Stimulated activated naive CD8-positive, alpha-beta T cell treated with anti-CD3 and anti-CD28 coated beads, Interleukin-15, Interleukin-2, amounts not matched to agents 100 U/mL and 50 U/mL, for 24 hours (primary cell): ENCODE data around the gene TSHZ2.
"Not testable (repeated sequence)": the region's sequence is repeated elsewhere in the genome, so short reads cannot be mapped to it uniquely, and the experiment has no call there.

Experiments
- ATAC-seq: fragments of 150-1000 bp; cut with Tn5 transposase; one replicate; pipeline ENCODE4 v1.10.0; 2021
- DNase-seq: peaks from one replicate; pipeline ENCODE4 v3.0.0; 2021

The TSHZ2 gene

GRCh38 chr20:52964131-52964530 is 8.0 kb upstream of the TSHZ2 start:
- ATAC-seq: no peak
- no peak for DNase-seq

- ATAC-seq: no peak
- no peak for DNase-seq
These were observed 6.8 kb upstream of the TSHZ2 start for GRCh38 chr20:52965380-52965779.

DNA sequence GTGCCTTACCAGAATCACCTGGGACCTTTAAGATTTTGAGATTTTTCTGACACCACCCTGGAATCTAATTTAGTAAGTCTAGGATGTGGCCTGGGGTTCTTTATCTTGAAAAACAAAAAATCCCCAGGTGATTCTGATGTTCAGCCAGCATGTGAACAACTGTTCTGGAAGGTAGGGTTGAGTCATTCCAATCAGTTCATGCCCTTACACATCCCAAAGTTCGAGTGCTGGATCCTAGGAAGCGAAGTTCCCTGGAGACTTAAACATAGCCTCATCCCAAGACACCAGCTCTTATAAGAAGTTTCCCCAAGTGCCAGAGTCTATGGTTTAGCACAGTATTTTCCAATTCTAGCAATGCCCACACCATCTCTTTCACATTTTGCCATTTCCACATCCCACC is 6.3 kb upstream of the TSHZ2 start:
- ATAC-seq (no peak), DNase-seq (no peak)

DNA sequence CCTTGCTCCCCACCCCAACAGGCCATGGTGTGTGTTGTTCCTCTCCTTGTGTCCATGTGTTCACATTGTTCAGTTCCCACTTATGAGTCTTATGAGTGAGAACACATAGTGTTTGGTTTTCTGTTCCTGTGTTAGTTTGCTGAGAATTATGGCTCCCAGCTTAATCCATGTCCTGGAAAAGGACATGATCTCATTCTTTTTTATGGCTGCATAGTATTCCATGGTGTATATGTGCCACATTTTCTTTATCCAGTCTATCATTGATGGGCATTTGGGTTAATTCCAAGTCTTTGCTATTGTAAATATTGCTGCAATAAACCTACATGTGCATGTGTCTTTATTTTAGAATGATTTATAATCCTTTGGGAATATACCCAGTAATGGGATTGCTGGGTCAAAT is 5.6 kb upstream of the TSHZ2 start:
- ATAC-seq, DNase-seq: not testable (repeated sequence)

DNA sequence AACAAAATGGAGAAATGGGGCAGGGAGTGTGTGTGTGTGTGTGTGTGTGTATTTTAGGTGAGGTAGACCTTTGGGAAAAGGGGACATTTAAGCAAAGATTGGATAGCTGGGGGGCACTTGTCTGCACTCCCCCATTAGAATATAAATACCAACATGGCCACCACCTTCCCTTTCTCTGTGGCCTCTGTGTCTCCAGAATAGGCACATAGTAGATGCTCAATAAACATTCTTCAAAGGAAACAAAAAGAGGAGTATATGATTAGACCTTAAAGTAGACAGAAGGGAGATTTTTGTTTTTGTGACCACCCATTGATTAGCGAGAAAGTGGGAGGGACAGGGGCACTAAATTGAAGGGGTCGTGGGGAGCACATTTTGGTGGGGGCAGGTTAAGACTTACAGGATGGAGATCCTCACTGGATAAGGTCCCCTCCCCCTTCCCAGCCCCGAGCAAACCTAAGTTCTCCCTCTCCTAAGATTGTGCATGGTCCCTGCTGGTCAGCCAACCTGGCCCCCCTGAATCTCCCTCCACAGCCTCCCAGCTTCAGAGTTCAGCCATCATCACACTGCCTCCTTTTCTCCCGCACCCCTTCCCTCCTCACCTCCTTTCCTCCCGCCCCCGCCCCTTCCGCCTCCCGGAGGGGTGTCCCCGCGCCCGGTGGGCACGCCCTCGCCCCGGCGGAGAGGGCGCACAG is 514 bp upstream of the TSHZ2 start:
- no peak for DNase-seq
- no peak for ATAC-seq

DNA sequence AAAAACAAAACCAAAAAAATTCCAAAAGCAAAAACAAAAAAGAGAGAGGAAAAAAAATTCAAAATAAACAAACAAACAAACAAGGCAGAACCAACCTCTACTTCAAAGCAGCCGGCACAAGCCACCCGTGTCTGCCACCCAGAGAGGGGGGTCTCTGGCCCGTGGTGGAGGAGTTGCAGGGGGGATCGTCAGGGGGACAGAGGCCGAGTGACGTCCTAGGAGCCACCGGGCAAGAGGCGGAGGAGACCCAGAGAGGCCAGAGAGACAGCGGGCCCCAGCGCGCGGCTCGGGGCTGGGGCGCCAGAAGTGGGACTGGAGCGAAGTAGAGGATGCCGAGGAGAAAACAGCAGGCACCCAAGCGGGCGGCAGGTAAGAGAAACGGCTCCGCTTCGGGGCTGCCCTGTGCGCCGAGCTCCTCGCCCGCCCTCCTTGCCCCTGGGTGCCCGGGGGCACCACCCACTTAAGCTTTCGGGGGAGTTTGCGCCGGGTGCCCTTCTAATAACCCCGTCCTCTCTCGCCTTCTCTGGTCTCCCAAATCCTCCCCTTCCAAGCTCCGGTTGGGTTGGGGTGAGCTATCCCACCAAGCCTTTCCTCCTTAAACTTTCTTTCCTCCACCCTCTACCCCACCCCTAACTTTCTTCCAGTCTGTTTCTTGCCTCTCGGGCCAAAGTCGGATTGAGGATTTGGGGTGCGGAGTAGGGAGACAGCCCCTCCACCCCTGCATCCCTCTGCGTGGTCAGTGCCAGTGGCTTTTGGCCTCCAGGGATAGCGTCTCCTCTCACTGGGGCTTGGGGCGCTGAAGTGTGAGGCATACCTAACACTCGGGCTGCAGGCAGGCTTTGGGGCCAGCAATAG is 1.0 kb downstream of the TSHZ2 start:
- DNase-seq: peak; percentile 27
- ATAC-seq: peak; percentile 41

- peak; percentile 57 for ATAC-seq
- DNase-seq: no peak
These were observed 2.0 kb downstream of the TSHZ2 start for GRCh38 chr20:52974179-52974594.

GRCh38 chr20:52975029-52975732 is 3.0 kb downstream of the TSHZ2 start:
- DNase-seq (no peak), ATAC-seq (no peak)

DNA sequence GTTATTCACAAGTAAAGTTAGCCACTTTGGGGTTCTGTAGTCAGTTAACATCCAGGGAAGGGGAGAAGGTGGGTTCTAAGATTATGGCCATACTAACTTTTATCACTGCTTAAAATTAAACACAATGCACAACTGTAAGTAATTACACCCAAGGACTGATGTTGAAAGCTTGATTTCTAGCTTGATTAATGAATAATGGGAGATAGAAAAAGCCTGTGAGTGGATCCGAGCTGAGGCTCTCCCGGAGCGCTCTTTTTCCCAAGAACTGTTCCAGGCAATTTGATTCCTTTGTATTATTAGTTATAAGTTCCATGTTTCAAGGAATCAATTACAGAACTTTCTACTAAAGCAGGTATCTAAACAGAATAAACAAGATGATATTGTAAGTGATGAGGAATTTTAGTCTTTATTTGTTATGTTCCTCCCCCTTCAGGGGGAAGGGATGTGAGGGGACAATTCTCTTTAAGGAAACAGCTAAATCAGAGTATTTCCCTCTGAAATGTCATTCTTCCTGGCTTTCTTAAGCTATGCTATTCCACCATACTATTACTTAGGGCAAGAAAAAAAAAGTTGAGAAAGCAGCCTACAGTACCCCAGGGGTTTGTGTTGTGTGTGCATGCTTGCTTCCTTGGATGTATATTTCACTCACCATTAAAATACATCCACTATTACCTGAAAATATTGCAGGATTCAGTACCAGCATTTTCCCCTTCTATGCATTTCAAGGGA is 3.8 kb downstream of the TSHZ2 start:
- DNase-seq: no peak
- ATAC-seq: no peak

- ATAC-seq: no peak
These were observed 6.7 kb downstream of the TSHZ2 start for GRCh38 chr20:52978851-52979250.

GRCh38 chr20:52981051-52981450 is 8.9 kb downstream of the TSHZ2 start:
- no peak for ATAC-seq
- DNase-seq: no peak

More at GRCh38 chr20:52978851-52979250, 6.7 kb downstream of the TSHZ2 start:
- no peak for DNase-seq

- DNase-seq (no peak), ATAC-seq (no peak)
These were observed 11.7 kb downstream of the TSHZ2 start for GRCh38 chr20:52983726-52984450.

DNA sequence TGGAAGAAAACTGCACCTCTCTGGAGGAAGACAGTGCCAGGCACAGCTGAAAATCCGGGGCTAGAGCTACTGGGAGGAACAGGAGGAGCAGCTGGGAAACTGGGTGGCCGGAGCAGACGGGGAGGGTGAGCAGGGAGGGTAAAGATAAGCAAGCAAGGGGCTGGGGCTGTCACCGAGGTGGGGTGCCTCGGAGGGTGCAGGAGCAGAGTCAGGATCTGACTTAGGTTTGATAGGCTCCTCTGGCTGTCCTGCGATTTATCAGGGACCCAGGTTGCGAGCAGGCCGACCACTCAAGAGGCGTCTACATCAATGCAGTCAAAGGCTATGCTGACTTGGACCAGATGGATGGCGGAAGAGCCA is 12.3 kb downstream of the TSHZ2 start:
- DNase-seq (no peak), ATAC-seq (no peak)

DNA sequence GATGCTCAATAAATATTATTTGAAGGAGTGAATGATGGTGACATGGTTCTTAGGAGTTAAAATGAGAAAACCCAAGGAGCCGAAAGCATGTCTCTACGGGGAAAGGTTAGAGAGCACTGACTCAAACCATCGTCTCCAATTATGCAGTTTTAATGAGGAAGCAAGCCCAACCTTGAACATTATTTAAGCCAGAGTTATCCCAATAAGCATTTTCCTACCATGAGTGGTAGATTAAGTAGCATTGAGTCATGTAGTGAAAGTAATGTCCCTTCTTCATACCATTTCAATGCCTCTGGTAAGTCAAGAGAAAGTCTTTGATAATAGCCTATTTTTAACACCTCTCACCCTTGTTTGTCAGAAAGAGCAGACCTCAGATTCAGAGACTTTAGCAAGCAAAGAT is 13.5 kb downstream of the TSHZ2 start:
- DNase-seq: no peak
- no peak for ATAC-seq

DNA sequence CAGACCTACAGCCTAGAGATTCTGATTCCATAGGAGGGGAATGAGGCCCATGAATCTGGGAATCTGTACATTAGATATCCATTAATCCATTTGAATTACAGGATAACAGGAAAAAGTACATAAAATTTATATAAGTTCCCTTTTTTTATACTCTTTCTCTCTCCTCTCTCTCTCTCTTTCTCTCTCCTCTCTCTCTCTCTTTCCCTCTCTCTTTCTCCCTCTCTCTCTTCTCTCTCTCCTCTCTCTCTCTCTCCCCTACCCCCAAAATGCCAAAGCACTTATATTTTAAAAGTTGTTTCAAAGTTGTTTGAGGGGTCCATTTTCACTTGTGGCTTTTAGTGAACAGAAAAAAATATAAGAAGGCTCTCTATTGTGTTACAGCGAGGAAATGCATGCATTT is 15.1 kb downstream of the TSHZ2 start:
- ATAC-seq (no peak), DNase-seq (no peak)

GRCh38 chr20:52991830-52992229 is 19.7 kb downstream of the TSHZ2 start:
- ATAC-seq (no peak), DNase-seq (no peak)

DNA sequence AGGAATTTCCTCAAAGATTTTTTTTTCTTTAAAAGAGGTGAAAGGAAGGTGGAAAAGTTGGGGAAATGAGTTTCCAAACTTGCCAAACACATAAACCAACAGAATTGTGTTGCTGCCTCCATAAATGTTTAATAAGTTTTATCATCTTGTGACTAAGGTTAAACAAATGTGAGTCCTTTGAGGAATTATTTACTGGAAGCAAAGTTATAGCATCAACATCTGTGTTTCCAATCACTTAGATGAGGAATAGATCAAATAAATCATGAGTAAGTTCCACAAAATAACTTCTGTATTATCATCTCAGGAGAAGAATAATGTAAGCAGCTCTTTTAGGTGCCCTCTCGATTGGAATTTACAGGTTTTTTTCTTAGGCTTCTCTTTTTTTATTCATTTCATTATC is 20.5 kb downstream of the TSHZ2 start:
- DNase-seq (no peak), ATAC-seq (no peak)

DNA sequence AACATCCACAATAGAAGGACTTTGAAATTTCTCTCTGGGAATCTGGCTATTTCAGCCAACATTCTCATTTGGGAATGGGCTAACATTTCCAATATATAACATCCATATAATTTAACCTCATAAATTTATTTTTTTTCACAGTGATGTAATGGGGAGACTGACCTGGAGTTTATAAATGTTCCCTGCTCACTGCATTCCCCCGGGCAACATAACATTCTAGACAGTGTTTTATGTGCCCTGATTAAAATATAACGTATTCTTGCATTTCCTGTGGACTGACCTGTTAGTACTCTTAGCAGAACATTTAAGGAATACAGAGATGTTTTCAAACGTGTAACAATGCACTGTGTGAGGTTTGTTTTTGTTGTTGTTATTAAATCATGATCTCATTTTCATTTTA is 20.9 kb downstream of the TSHZ2 start:
- ATAC-seq (no peak), DNase-seq (no peak)

DNA sequence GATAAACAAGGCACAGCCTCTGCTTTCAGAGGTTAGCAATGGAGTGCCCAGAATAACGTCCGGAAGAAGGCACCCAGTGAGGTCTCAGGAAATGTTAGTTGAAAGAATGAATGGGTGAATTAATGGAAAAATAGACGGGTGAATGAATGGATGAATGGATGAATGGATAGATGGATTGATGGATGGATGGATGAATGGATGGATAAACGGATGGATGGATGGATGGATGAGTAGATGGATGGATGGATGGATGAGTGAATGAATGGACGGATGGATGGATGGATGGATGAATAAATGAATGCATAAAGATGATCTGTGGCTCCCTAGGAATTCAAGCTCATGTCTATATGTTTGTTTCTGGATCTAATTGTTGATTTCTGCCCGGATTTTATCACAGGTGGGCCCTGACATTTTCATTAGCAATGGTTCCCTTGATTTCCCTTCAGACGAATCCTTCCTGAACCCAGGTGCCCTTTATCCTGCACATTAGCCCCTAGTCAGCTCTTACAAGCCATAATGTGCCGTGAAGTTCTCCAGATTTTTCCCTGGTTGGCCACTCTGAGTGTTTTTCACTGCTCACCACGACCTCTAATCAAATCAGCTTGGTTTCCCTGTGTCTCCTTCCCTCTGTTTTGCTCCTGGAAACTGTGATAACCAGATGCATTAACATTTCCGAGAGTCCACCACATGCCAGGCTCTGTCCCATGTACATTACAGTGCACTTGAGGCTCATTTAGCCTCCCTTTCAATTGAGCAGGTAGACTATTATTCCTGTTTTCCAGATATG is 22.2 kb downstream of the TSHZ2 start:
- ATAC-seq (no peak), DNase-seq (no peak)

DNA sequence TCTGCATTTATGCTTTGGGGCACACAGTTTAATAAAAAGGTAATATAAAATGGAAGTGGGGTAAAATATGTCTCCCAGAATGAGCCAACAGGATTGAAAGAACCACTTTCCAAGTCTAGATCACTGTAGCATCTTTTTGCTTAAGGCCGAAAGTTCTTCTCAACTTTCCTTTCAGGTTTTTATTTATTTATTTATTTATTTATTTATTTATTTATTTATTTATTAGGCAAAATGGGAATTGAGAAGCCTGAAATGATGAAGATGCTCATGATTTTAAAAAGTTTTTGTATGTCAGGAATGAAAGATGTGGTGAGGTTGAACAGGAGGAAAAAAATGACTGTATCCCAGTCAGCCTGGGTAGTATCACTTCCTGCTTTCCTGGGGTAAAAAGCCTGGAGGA is 24.0 kb downstream of the TSHZ2 start:
- DNase-seq (no peak), ATAC-seq (no peak)

GRCh38 chr20:52996658-52997057 is 24.5 kb downstream of the TSHZ2 start:
- DNase-seq (no peak), ATAC-seq (no peak)
